Chondrocyte (in vitro differentiated cells): ENCODE measurements around the gene MISP. TPM values are rescaled to one million over a fixed set of nuclear protein-coding genes. Genes with fewer than 3 reads are reported as not detected.

Experiments used
- DNase-seq: peaks from one replicate; pipeline ENCODE4 v3.0.0; 2021; ENCODE audit warnings: mixed read lengths, low spot score
- H3K27ac Mint-ChIP-seq: one replicate; pipeline ENCODE4 v1.8.0; 2021; ENCODE audit warnings: mild to moderate bottlenecking, moderate library complexity, mixed read lengths; ENCODE audit not compliant: unreplicated experiment
- H3K27me3 Mint-ChIP-seq: 2 replicates; pipeline ENCODE4 v1.8.0; 2021; ENCODE audit warnings: low read depth, mixed read lengths
- H3K36me3 Mint-ChIP-seq: 2 replicates; pipeline ENCODE4 v1.8.0; 2021; ENCODE audit warnings: low read depth, mixed read lengths
- H3K4me1 Mint-ChIP-seq: 2 replicates; pipeline ENCODE4 v1.8.0; 2021; ENCODE audit warnings: low read depth, mild to moderate bottlenecking, mixed read lengths
- H3K4me3 Mint-ChIP-seq: one replicate; pipeline ENCODE4 v1.8.0; 2021; ENCODE audit warnings: mild to moderate bottlenecking, moderate library complexity, mixed read lengths; ENCODE audit not compliant: unreplicated experiment
- H3K9me3 Mint-ChIP-seq: 2 replicates; pipeline ENCODE4 v1.8.0; 2021; ENCODE audit warnings: low read depth, mixed read lengths
- CTCF ChIP-seq: fragments of 200-600 bp; sonication (generic); IDR thresholded peaks from 2 replicates; pipeline ENCODE4 v1.5.0; 2021; ENCODE audit warnings: antibody characterized with exemption, mild to moderate bottlenecking, moderate library complexity
- total RNA-seq: library from RNA; stranded (reverse); gene quantifications from 3 replicates; pipeline ENCODE4 v1.2.1, GENCODE V29; 2021

Gene MISP
- total RNA-seq, 1 donor from 2014 or later: 1.5 TPM

GRCh38 chr19:765179-765738 lies 14.3 kb downstream of the MISP start:
- H3K36me3 Mint-ChIP-seq: no peaks in the 10 kb centered on the region
- peaks cover 17% of the 10 kb centered on the region for H3K4me1 Mint-ChIP-seq
- no peak overlapping the region for H3K27ac Mint-ChIP-seq
- no peak for DNase-seq
- no peak overlapping the region for H3K4me3 Mint-ChIP-seq
- H3K27me3 Mint-ChIP-seq: no peaks in the 10 kb centered on the region
- no peak for TF ChIP-seq CTCF
- no peaks in the 10 kb centered on the region for H3K9me3 Mint-ChIP-seq

DNA sequence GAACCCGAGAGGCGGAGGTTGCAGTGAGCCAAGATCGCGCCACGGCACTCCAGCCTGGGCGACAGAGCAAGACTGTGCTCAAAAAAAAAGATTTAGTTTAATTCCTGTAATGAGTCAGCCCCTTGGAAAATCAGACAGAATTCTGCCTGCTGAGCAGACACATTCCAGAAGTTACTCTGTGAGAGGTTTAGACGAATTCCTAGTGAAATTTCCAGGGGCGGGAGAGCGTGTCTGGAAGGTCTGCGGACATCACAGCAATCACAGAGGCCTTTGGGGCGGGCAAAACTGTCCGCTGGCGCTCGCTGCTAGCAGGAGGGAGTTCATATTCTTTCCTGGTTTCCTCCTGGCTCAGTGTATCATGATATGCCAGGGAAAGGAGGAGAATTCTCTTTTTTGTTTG lies 17.5 kb downstream of the MISP start:
- H3K4me3 Mint-ChIP-seq: no peak overlapping the region
- no peaks in the 10 kb centered on the region for H3K9me3 Mint-ChIP-seq
- H3K27ac Mint-ChIP-seq: peak overlapping the region; percentile 97
- no peak for TF ChIP-seq CTCF
- H3K4me1 Mint-ChIP-seq: peaks cover 19% of the 10 kb centered on the region
- DNase-seq: no peak
- H3K27me3 Mint-ChIP-seq: no peaks in the 10 kb centered on the region
- no peaks in the 10 kb centered on the region for H3K36me3 Mint-ChIP-seq

- no peak for TF ChIP-seq CTCF
- no peak for DNase-seq
- Mint-ChIP-seq H3K27me3 (no peaks in the 10 kb centered on the region), H3K27ac (peak overlapping the region; percentile 27), H3K9me3 (no peaks in the 10 kb centered on the region), H3K4me3 (no peak overlapping the region), H3K4me1 (peaks cover 19% of the 10 kb centered on the region), H3K36me3 (no peaks in the 10 kb centered on the region)
These were observed 18.7 kb downstream of the MISP start for GRCh38 chr19:769616-770015.

- H3K4me1 Mint-ChIP-seq: peaks cover 19% of the 10 kb centered on the region
- H3K36me3 Mint-ChIP-seq: no peaks in the 10 kb centered on the region
- no peak overlapping the region for H3K4me3 Mint-ChIP-seq
- H3K27ac Mint-ChIP-seq: no peak overlapping the region
- peak; percentile 79 for TF ChIP-seq CTCF
- peak; percentile 82 for DNase-seq
- no peaks in the 10 kb centered on the region for H3K27me3 Mint-ChIP-seq
- no peaks in the 10 kb centered on the region for H3K9me3 Mint-ChIP-seq
These were observed 20.4 kb downstream of the MISP start for GRCh38 chr19:771332-771785.

DNA sequence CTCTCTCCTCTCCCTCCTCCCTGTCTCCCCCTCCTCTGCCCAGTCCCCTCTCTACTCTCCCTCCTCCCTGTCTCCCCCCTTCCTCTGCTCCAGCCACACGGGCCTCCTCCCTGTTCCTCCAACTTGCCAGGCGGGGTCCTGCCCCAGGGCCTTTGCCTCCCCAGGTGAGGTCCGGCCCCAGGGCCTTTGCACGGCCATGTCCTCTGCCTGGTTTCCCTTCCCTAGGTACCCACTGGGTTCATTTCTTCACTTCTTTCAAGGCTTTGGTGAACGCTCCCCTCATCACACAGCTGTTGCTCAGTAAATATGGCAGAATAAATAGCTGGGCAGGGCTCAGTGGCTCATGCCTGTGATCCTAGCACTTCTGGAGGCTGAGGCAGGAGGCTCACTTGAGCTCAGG lies 21.2 kb downstream of the MISP start:
- no peak overlapping the region for H3K27ac Mint-ChIP-seq
- no peak overlapping the region for H3K4me3 Mint-ChIP-seq
- no peak for DNase-seq
- no peaks in the 10 kb centered on the region for H3K36me3 Mint-ChIP-seq
- peaks cover 18% of the 10 kb centered on the region for H3K4me1 Mint-ChIP-seq
- H3K27me3 Mint-ChIP-seq: no peaks in the 10 kb centered on the region
- no peak for TF ChIP-seq CTCF
- no peaks in the 10 kb centered on the region for H3K9me3 Mint-ChIP-seq
